Caco-2 (cell line): ENCODE results near the gene TIMM10. TPM values are rescaled to one million over a fixed set of nuclear protein-coding genes. Genes with fewer than 3 reads are reported as not detected.
A peak's percentile ranks its signal among the peaks of the same experiment; 100 is the strongest.

Experiments
- BruUV-seq: library from RNA; stranded (reverse); fragments of 400-500 nt; replicated peaks from 2 replicates; lab custom pipeline; 2021; lab: Mats Ljungman, UMichigan
- CTCF ChIA-PET: fragments of 300-600 bp; sonication (Branson Sonifier 250); formaldehyde crosslinking; loops from one replicate; lab custom pipeline; 2022; ENCODE audit warnings: antibody characterized with exemption; lab: Charles Lee
- POLR2A ChIA-PET: fragments of 300-600 bp; sonication (Branson Sonifier 250); formaldehyde crosslinking; loops from one replicate; lab custom pipeline; 2022; ENCODE audit warnings: antibody characterized with exemption; lab: Charles Lee
- DNase-seq, 2 experiments: peaks; one replicate each; pipeline versions ENCODE4 v3.0.0 to v3.0.0-alpha.2; 2020 to 2022
- H3K27me3 ChIP-seq: replicated peaks from 2 replicates; pipeline ENCODE4 v1.6.0; 2011; ENCODE audit warnings: low read length; ENCODE audit not compliant: control insufficient read depth, insufficient read depth
- H3K36me3 ChIP-seq: 2 replicates; pipeline ENCODE4 v1.5.1; 2011; ENCODE audit warnings: low read length; ENCODE audit not compliant: control insufficient read depth, insufficient read depth
- H3K4me1 ChIP-seq: fragments of 250-450 bp; sonication (Bioruptor Pico); 2 replicates; pipeline ENCODE4 v1.5.1; 2020; ENCODE audit warnings: mild to moderate bottlenecking
- H3K4me3 ChIP-seq: 2 replicates; pipeline ENCODE4 v1.5.1; 2011; ENCODE audit warnings: low read depth, mild to moderate bottlenecking, control low read depth, low read length
- H3K9me3 ChIP-seq: fragments of 250-450 bp; sonication (Bioruptor Pico); 2 replicates; pipeline ENCODE4 v1.5.1; 2020; ENCODE audit warnings: mild to moderate bottlenecking, moderate library complexity
- H3K27ac Mint-ChIP-seq: one replicate; pipeline ENCODE4 v1.8.0; 2022; ENCODE audit warnings: mixed read lengths; ENCODE audit not compliant: unreplicated experiment
- H3K27me3 Mint-ChIP-seq: one replicate; pipeline ENCODE4 v1.8.0; 2022; ENCODE audit warnings: mixed read lengths; ENCODE audit not compliant: insufficient read depth, unreplicated experiment
- H3K36me3 Mint-ChIP-seq: one replicate; pipeline ENCODE4 v1.8.0; 2022; ENCODE audit warnings: mild to moderate bottlenecking, mixed read lengths; ENCODE audit not compliant: insufficient read depth, unreplicated experiment
- H3K4me1 Mint-ChIP-seq: one replicate; pipeline ENCODE4 v1.8.0; 2022; ENCODE audit warnings: low read depth, mixed read lengths; ENCODE audit not compliant: unreplicated experiment
- H3K4me3 Mint-ChIP-seq: one replicate; pipeline ENCODE4 v1.8.0; 2022; ENCODE audit warnings: mild to moderate bottlenecking, moderate library complexity, mixed read lengths; ENCODE audit not compliant: unreplicated experiment
- H3K9me3 Mint-ChIP-seq: one replicate; pipeline ENCODE4 v1.8.0; 2022; ENCODE audit warnings: mixed read lengths; ENCODE audit not compliant: unreplicated experiment
- CTCF ChIP-seq, 2 experiments: fragments of 200-600 bp in 1 of 2; IDR thresholded peaks; 1 replicate in 1 of 2; 2 replicates in 1 of 2; pipeline versions ENCODE4 v1.5.1 to v1.8.0; 2011 to 2022; ENCODE audit warnings: antibody characterized with exemption in 1 of 2, control low read depth in 1 of 2, inconsistent platforms in 1 of 2, low read depth in 1 of 2, low read length in 1 of 2, mild to moderate bottlenecking in 1 of 2, moderate library complexity in 1 of 2; ENCODE audit not compliant: insufficient read depth in 1 of 2, severe bottlenecking in 1 of 2, unreplicated experiment in 1 of 2
- intact Hi-C: fragments of 100-400 bp; cut with micrococcal nuclease; formaldehyde crosslinking; loops from one replicate; pipeline ENCODE4 v1.10.0; 2022; ENCODE audit not compliant: unreplicated experiment
- total RNA-seq: library from RNA; stranded (reverse); gene quantifications from 2 replicates; pipeline ENCODE4 v1.2.3, GENCODE V29; 2022

TIMM10 gene
- total RNA-seq, 1 experiment from 2014 or later, result 103 TPM

GRCh38 chr11:57551941-57552340 is 21.4 kb upstream of the TIMM10 start:
- H3K4me1 Mint-ChIP-seq, result peaks cover 23% of the 10 kb centered on the region
- POLR2A ChIA-PET, result interaction anchor here (0.6 to 1.5 kb wide), 4 partner anchors 8 to 58 kb away, joined by 4 to 13 read pairs (median 8); partner anchors contain the start of genes TIMM10 and UBE2L6
- Histone ChIP-seq H3K27me3 (no peaks in the 10 kb centered on the region), H3K4me1 (peaks cover 49% of the 10 kb centered on the region), H3K4me3 (no peak overlapping the region; the same call in 1 of the 2 replicates), H3K9me3 (no peaks in the 10 kb centered on the region), H3K36me3 (no peaks in the 10 kb centered on the region)
- no peaks in the 10 kb centered on the region for H3K27me3 Mint-ChIP-seq
- intact Hi-C loops, result loop anchor here (1.0 kb wide), 2 partner anchors 22 to 59 kb away; partner anchors contain the start of gene TIMM10
- peaks cover 10% of the 10 kb centered on the region for H3K36me3 Mint-ChIP-seq
- H3K27ac Mint-ChIP-seq, result peak overlapping the region; percentile 99
- no peak for TF ChIP-seq CTCF (IDR thresholded peaks at IDR 0.05; ENCODE audit: insufficient read depth in 1 of 2, low read depth in 1 of 2, low read length in 1 of 2, severe bottlenecking in 1 of 2, unreplicated experiment in 1 of 2)
- DNase-seq, result peak; percentile 50 to 52
- CTCF ChIA-PET, result interaction anchor here (0.8 to 2.1 kb wide), 11 partner anchors 16 to 206 kb away, joined by 3 to 13 read pairs (median 7); partner anchors contain the start of genes RTN4RL2, TIMM10 and UBE2L6
- no peaks in the 10 kb centered on the region for H3K9me3 Mint-ChIP-seq
- peak overlapping the region; percentile 75 for H3K4me3 Mint-ChIP-seq
- TSS peak; percentile 87 for BruUV-seq

- Mint-ChIP-seq H3K27me3 (no peaks in the 10 kb centered on the region), H3K36me3 (peaks cover 11% of the 10 kb centered on the region), H3K27ac (peak overlapping the region; percentile 28), H3K9me3 (no peaks in the 10 kb centered on the region), H3K4me1 (peaks cover 23% of the 10 kb centered on the region), H3K4me3 (no peak overlapping the region)
- ChIA-PET CTCF (no interaction called here), POLR2A (no interaction called here)
- intact Hi-C loops, result no loop called here
- BruUV-seq, result no TSS peak
- no peaks in the 10 kb centered on the region for H3K36me3 ChIP-seq
- no peak overlapping the region for H3K4me3 ChIP-seq
- H3K9me3 ChIP-seq, result no peaks in the 10 kb centered on the region
- no peaks in the 10 kb centered on the region for H3K27me3 ChIP-seq
- H3K4me1 ChIP-seq, result peaks cover 50% of the 10 kb centered on the region
- TF ChIP-seq CTCF (IDR thresholded peaks at IDR 0.05; ENCODE audit: insufficient read depth in 1 of 2, low read depth in 1 of 2, low read length in 1 of 2, severe bottlenecking in 1 of 2, unreplicated experiment in 1 of 2), result no peak
- DNase-seq, result no peak
These were observed 19.4 kb upstream of the TIMM10 start for GRCh38 chr11:57549983-57550382.

- no peak for DNase-seq
- POLR2A ChIA-PET, result interaction anchor here (0.8 kb wide), 1 partner anchor 17 kb away, joined by 3 read pairs; the partner anchor contains the start of gene TIMM10
- intact Hi-C loops, result no loop called here
- no peaks in the 10 kb centered on the region for H3K36me3 ChIP-seq
- Mint-ChIP-seq H3K27ac (peak overlapping the region; percentile 88), H3K36me3 (peaks cover 11% of the 10 kb centered on the region), H3K4me1 (peaks cover 27% of the 10 kb centered on the region), H3K4me3 (no peak overlapping the region), H3K9me3 (no peaks in the 10 kb centered on the region), H3K27me3 (no peaks in the 10 kb centered on the region)
- H3K4me1 ChIP-seq, result peaks cover 45% of the 10 kb centered on the region
- TF ChIP-seq CTCF (IDR thresholded peaks at IDR 0.05; ENCODE audit: insufficient read depth in 1 of 2, low read depth in 1 of 2, low read length in 1 of 2, severe bottlenecking in 1 of 2, unreplicated experiment in 1 of 2), result no peak
- BruUV-seq, result no TSS peak
- no peaks in the 10 kb centered on the region for H3K27me3 ChIP-seq
- CTCF ChIA-PET, result interaction anchor here (0.7 to 2.0 kb wide), 5 partner anchors 55 to 93 kb away, joined by 4 to 8 read pairs (median 5); partner anchors contain the start of gene RTN4RL2
- H3K4me3 ChIP-seq, result no peak overlapping the region
- no peaks in the 10 kb centered on the region for H3K9me3 ChIP-seq
These were observed 17.4 kb upstream of the TIMM10 start for GRCh38 chr11:57547854-57548377.
